ENCODE data around the gene GLDN.

Gene GLDN

DNA sequence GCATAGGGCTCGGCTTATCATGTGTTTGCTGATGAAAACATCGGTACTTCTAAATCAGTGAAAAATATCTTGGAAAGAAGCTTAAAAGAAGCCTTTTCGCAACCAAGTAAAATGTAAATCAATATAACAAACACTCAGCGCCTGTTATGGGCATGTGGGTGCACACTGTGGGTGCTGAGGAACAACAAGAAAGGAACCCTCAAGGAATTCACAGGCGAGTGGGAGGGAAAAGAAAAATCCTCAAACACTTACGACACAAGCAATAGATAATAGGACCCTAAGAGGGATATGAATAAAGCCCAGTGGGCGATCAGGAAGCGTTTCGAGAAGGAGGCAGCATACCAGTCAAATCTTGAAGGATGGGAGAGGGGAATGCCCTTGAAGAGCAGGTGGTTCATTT is 21.9 kb downstream of the GLDN start:
- DNase-seq: no peak

DNA sequence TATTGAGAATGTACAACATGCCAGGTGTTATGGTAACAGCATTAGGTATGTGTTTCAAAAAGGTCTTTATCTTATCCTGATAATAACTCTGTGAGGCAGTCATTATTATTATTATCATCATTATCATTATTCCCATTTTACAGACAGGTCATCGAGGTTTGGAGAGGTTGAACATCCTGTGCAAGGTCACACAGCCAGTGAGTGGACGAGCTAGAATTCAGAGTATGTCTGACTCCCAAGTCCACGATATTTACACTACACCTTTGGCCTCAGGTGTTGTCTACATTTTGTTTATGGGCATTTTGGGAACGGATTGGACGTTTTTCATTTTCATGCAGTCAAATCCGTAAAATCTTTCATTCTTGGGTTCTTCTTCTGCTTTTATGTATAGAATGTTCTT is 24.0 kb downstream of the GLDN start:
- no peak for DNase-seq

DNA sequence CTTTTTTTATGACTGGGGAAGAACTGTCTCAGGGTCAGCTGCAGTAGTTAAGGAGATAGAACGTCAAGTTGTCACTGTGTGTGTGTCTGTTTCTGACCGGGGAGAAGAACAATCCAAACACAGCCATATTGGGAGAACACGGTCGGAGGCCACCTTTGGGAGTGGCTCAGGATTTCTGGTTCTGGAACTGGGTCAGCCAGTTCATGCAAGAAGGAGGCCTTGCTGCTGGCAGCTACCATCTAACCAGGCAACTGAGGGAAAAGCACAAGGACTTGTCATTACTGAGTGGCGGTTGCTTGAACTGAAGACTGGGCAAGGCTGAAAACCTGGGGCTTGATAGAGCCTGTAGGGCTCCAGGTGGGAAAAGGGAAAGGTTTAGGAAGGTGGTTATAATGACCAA is 24.6 kb downstream of the GLDN start:
- no peak for DNase-seq

DNA sequence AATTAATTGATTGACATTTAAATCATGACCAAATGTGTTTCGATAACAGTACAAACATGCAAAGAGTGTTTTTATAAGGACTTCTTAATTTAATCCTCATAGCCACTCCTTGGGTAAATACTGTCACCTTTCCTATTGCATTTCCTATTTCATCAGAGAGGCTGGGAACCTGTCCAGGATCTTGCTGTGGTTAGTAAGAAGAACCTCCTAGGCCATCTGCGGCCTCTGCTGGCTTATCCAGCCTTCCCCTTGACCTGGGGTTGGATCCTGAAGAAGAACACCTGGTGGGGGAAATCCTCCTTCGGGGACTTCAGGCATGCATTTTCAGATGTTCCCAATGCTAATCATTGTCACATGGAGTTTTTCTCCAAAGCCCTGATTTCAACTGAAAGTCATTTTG is 25.5 kb downstream of the GLDN start:
- DNase-seq: no peak

DNA sequence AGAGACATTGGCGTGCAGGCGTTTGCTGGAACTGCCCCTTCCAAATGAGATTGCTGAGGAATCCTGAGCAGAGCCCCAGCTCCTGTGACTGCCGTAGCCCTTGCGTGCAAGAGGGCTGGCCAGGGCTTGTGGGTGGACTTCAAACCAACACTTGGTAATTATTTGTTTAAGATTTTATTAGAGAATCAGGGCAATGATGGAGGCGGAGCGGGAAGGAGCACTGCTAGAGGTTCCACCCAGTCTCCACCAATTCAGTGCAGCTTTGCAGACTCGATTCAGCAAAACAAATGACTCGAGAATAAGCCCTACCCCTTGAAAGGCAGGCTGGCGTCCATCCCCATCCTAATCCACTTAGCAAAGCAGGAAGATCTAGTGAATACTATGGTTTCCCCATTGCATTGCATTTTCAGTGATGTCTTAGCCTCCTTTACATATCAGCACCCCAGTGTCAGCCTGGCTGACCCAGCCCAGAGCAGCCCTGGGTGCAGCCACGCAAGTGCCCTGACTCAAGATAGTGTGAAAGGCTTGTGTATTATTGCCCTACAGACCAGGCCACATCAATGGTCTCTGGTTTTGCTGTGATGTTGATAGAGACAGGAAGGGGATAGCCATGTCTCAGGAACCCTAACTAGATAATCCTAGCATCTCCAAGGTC is 26.0 kb downstream of the GLDN start:
- no peak for DNase-seq

DNA sequence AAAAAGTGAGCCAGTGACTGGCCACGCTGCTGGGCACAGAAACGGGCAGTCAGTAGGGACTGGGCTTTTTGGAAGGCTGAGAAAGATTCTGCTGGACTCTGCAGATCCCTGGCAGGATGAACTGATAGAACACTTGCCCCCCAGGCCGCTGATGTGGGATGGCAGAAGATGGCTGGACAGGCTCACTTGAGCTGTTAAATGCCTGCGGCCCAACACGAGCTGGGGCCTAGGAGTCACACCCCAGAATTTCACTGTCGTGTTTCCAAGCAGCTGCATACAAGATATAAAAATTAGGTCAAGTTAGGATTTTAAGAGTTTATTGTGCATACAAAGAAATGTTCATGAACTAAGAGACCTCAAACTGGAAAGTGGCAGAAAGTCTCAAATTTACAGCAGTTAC is 26.9 kb downstream of the GLDN start:
- no peak for DNase-seq

DNA sequence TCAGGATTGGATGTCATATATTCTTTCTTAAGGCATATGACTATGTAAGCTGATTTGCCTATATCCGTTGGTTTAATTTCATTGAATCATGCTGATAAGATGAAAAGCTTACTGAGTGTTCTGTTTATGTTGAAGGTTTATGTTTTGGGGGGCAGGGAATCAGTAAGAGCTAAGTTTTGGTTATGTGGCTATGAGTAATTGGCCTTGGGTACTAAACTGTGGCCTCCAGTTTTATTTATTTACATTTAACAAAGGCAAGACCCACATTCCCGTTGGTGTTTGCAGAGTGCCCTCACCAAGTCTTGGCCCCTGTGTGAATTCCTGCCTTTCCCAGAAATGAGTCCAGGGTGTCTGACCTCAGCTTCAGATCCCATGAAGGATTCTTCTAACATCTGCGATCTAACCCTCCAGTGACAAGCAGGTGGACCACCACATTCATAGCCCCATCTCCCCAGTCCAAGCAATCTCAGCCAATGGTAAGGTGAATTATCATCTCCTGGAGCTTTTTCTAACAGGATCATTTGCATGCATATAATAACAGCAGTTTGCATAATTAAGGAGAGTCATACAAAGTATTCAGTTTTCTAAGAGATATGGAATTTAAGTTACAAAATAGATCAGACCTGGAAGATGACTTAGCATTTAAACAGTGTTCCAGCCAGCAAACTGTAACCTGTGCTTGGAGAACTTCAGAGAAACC is 27.4 kb downstream of the GLDN start:
- DNase-seq: no peak

DNA sequence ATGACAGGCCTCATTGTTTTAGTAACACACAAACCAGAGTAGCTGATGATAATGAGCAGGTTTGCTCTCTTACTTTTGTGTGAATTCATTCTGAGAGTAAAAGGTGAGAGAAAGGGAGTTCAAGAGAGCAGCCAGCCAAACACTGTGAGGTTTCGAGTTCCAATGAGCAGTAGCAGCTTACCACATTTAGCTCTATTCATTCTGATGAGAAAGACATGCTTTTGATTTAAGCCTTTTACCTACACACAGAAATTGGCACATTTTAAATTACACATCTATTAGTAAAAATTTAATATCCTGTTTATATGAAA is 28.0 kb downstream of the GLDN start:
- DNase-seq: no peak

DNA sequence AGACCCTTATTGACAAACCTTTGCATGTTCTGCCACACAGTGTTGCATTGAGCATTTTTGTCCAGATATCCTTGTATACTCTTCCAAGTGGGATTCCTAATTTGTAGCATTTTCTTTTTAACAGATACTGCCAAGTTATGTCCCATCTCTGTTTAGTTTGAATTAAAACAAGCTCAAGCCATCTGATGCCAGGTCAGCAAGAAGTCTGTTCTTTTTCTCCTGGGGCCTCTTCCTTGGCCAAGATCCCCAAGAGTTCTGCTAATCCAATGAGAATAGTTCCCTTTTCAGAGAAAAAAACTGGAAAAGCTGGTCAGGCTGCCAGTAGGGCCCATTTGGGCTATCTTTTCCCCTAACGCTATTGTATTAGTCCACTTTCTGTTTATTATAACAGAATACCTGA is 29.8 kb downstream of the GLDN start:
- no peak for DNase-seq

DNA sequence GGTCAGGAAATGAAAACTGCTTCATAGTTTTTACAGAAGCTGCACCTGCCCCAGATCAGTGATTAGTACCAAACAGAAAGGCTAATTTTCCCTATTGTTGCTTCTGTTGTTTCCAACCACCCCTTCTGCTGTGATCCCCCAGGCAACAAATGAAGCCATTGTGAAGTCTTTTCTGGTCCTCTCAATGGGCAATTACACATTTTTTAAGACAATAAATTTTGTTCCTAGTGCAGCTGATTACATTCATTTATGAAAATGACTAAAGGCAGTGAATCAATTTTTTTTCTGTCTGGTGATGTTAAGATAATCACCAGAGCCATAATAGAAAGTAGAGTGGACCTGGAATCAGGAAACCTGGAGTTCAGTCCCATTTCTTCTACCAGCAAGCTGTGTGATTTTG is 32.7 kb downstream of the GLDN start:
- peak; percentile 53 for DNase-seq

DNA sequence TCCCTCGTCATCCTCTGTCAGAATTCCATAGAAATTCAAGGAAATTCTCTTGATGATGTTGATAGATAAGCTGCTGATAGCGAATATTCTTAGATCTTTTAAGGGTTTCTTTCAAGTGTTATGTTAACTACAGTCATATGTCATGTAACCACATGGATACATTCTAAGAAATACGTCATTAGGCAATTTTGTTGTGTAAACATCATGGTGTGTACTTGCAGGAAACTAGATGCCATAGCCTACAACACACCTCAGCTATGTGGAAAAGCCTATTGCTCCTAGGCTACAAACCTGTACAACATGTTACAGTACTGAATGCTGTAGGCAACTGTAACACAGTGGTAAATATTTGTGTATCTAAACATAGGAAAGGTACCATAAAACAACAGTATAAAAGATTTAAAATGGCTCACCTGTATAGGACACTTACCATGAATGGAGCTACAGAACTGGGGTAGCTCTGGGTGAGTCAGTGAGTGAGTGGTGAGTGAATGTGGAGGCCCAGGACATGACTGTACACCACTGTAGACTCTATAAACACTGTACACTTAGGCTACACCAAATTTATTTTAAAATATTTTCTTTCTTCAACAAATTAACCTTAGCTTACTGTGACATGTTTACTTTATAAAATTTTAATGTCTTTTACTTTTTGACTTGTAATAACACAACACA is 34.6 kb downstream of the GLDN start:
- DNase-seq: no peak

DNA sequence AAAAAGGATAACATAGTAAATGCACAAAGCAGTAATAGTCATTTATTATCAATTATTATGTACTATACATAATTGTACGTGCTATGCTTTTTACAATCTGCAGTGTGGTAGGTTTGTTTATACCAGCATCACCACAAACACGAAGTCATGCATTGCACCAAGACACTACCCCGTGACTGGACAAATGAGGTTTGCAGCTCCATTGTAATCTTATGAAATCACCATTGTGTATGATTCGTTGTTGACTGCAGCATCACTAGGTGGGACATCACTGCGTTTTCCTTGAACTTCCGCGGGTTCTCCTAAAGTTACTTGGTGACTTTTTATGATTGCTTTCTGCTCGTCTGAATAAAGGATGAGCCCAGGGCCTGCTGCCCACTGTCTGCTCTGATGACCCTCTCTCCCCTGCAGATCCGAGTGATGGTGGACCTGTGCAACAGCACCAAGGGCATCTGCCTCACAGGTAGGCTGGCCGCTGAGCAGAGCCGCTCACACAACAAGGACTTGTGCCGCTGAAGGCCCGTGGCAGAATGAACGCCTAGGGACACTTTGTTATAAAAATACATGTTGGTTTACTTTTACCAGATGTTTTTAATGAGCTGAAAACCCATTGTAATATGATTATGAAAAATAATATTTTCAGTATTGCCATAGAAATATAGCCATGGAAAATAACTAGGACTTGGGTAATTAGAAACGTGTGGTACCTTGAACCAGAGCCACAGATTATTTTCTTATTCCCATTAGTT is 35.8 kb downstream of the GLDN start:
- no peak for DNase-seq

DNA sequence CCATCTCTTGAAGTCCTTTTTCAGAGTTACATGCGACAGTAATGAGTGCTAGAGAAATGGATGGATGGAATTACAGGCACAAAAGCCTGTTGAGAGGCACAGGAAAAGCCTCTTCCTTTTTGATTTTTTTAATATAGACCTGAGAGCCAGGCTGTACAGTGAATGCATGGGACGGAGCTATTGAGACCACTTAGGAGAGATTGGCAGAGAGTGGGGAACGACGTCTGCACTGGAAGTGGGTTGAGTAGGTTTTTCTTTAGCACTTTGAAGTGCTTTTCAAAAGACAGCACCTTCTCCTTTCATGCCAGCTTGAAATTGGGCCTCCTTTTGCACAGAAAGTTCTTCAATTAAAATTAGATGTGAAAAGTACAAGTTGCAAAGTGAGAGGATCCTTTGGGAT is 37.0 kb downstream of the GLDN start:
- DNase-seq: no peak

DNA sequence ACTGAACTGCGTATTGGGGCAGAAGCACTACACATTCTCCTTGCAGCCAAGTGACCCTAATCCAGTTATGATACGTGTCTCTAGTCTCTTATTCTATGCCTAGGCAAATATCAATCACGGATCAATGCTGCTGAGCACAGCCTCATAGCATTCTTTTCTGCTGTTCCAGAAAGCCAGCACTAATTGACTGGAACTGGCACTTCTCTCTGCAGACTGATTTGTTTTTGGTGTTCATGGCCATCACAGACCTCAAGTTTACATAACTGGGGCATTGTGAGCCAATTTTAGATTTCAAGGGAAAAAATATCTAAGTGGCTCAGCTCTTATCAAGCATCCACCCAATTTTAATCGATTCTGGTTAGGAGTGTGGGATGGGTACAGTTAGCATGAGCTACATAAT is 37.9 kb downstream of the GLDN start:
- no peak for DNase-seq

DNA sequence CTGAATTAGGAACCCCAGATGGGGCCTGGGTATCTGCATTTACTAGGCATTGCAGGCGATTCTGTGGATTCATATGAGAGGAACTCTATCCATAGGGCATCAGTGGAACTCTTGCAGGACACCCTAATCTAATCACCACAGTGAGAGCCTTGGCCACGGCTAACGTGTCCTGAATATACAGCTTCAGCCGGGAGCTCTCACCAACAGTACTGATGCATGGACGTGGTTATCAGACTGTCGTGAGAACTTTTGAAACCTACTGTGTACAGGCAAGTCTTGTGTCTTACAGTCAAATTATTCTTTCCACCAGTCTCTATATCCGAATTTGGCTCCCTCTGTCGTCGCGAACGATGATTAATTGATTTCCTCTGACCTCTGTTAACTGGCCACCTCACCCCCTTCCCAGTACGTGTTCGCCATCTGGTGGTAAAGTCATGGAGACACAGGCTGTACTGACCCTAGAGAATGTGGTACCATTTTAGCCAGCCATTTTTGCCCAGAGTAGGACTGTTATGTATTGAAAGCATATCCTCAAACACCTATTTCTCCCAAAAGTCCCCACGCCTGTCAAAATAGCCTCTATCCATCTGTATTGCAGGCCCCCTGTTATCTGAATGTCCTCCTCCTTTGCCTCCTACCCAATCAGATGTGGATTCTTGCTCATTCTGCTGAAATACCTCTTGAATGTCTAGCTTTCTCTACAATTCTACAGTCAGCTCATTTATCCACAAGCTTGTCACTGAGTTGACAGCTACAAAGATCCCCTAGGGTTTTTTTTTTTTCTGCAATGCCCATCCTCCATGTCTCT is 39.7 kb downstream of the GLDN start:
- no peak for DNase-seq

DNA sequence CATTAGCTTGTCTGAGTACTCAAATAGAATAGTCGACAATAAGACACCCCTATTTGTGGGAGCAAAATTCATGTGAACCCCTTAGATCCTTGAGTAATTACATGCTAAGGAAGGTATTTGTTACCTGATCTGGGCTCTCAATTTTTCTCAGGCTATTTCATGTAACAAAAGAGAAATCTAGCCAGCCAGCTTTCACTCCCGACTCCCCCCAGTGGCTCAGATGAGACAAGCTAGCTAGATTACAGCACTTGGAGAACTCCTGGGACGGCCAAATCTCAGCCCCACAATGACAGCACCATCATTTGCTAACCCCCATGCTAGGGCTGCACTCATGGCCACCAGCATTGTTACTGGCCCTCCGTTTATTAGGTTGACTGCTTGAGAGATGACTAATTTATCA is 41.3 kb downstream of the GLDN start:
- DNase-seq: no peak

DNA sequence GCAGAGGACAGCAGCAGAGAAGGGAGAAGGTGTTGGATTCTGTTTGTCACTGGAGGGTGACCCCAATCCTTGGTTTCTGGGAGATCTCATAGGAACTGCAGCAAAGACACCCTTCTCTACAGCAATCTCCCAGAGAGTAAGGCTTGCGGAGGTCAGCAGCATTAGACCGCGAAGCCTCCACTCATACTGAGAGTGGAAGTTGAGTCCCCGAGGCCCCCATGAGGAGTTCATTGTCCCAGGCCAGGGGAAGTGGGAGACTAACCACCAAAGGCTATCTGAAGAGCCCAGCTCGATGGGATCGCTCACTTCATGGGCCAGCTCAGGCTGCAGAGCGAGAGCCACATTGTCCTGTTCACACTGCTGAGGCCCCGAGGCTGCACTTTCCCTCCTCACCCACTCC is 44.6 kb downstream of the GLDN start:
- no peak for DNase-seq

DNA sequence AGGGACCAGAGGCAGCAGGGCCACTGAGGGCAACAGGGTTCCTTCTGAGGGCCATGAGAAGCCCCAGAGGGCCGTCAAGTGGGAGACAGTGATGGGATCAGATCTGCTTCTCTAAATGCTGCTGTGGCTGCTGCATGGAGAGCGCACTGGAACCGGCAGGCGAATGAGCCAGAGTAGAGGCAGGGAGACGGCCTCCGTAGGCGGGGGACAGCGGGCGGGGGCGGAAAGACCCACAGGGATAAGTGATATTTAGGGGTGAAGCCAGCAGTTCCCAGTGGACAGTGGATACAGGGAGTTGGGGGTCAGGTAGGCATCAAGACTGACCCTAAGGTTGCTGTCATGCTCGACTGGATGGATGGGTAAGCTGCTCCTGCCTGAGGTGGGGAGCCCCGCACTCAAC is 45.0 kb downstream of the GLDN start:
- no peak for DNase-seq

DNA sequence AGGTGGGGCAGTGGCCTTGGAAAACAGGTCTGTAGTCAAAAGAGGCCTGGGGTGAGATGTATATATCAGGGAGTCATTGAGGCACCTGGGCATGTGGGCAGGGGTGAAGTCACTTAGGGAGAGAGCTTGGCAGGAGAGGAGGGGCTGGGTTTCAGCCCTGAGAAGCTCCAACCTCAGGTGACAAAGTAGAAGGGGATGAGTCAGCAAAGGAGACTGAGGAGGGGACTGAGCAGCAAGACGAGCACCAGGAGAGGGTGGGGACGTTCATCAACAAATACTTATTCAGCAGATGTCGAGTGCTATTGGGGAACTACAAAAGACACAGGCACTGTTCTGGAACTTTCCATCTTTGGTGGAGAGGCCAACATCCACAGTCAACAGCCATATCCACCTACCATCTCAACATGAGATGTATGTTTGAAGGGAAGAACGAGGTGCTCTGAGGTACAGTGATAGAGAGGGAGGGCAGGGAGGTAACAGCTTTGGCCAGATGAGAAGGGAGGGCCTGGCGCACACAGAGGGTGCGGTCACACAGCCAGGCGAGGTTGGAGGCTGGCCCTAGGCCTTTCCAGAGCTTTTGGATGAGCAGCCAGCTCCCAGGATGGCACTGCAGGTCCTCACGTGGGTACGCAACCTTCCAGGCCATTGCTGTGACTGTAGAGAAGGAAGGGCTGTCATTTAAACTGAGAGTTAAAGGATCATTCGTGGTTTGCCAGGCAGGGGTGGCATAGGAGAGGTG is 45.7 kb downstream of the GLDN start:
- DNase-seq: no peak

DNA sequence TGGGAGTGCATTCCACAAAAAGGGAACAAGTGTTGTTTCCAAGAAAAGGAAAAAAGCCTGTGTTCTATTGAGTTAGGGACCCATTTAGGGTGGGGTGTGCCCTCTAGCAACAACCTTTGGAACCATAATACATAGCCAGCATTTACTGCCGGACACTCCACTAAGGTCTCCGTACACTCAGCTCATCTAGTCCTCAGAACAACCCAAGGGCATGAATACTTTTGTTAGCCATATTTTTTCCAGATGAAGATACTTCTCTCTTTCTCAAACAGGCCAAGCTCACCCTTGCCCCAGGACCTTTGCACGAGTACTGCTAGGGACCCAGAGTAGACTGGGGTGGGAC is 46.2 kb downstream of the GLDN start:
- DNase-seq: no peak

DNA sequence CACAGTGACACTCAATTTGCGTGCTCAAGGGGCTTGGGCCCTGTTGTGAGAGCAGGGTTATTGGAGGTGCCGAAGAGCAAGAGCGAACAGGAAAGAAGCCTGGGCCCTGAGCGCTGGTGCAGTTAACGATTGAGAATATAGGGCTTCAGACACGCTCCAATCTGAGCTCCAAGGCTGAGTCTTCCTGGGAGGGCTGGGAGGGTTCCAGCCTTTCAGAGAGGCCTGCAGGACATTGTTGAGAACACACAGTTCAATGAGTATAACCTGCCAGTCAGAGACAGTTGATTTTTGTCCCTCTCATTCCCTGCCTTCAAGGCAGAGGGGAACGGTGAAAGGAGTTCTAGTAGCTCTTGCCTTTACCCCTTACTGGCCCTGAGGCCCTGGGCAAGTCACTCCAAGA is 47.3 kb downstream of the GLDN start:
- DNase-seq: no peak

DNA sequence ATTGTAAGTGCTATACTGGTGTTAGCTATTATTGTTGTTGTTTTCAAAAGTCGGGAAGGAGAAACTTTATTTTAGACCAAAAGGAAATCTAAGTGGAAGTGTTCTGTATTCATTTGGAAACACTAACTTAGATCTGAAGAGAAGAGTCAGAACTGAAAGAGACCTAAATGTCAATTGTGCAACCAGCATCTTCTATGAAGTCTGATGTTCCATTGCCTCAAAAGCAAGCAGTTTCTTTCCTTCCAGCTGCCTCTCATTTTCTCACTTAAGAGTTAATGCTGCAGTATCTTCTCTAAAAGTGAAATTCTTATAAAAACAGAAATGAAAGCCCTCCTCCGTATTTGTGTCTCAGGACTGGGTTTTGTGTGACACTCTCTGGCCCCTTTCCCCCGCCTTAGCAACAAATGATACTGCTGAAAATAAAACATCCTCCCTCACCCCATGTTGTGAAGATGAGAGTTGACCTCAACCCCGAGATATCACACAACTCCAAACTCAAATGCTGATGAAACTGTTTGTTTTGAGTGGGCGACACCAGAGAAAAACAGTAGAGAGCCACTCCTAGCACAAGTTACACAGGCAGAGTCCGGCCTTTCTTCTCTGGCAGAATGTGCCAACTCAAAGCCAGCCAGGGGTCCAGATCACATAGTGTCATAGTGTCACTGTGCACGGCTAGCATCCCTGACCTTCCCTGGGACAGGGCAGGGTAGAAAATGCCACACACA is 48.9 kb downstream of the GLDN start:
- no peak for DNase-seq
